Measurements from ENCODE around the gene TOR3A. TPM values are rescaled to one million over a fixed set of nuclear protein-coding genes. Genes with fewer than 3 reads are reported as not detected.

The TOR3A gene
- total RNA-seq, 1 experiment from 2014 or later = 70.8 TPM

GRCh38 chr1:179082333-179082998 is 596 bp downstream of the TOR3A start:
- intact Hi-C loops (cut with micrococcal nuclease) = loop anchor here (5.0 kb wide), 1 partner anchor 285 kb away; the partner anchor contains the start of gene AXDND1
- Histone ChIP-seq H3K27ac (ENCODE audit: low read length) (peak overlapping the region; percentile 41), H3K4me1 (ENCODE audit: insufficient read depth, low read length) (peaks cover 18% of the 10 kb centered on the region), H3K79me2 (ENCODE audit: low read length) (peaks cover 46% of the 10 kb centered on the region), H3F3A (ENCODE audit: low read length, unreplicated experiment) (no peaks in the 10 kb centered on the region), H3K36me3 (ENCODE audit: low read depth, low read length) (no peaks in the 10 kb centered on the region), H3K9me2 (replicated peaks; ENCODE audit: low read length) (no peaks in the 10 kb centered on the region), H4K20me1 (ENCODE audit: low read length) (no peaks in the 10 kb centered on the region), H3K4me2 (ENCODE audit: low read length) (peak overlapping the region; percentile 95), H2AFZ (ENCODE audit: low read length) (peak overlapping the region; percentile 54), H3K9me3 (ENCODE audit: low read length) (no peaks in the 10 kb centered on the region), H3K27me3 (ENCODE audit: low read length) (no peaks in the 10 kb centered on the region), H3K9ac (ENCODE audit: low read length) (peak overlapping the region; percentile 88), H3K4me3 (ENCODE audit: low read length) (peak overlapping the region; percentile 84)
- ATAC-seq = peak; percentile 29
- no peak for TF ChIP-seq EZH2phosphoT487 (IDR thresholded peaks at IDR 0.05; ENCODE audit: borderline replicate concordance, low read length)
- TF ChIP-seq EZH2 (IDR thresholded peaks at IDR 0.05; ENCODE audit: low read length, unreplicated experiment) = no peak
- TF ChIP-seq CTCF (conservative IDR thresholded peaks at IDR 0.05; ENCODE audit: low read depth, low read length) = no peak
- BruUV-seq (replicated peaks) = no TSS peak
- ChIA-PET POLR2A (ENCODE audit: unreplicated experiment) (interaction anchor here (0.6 kb wide), 1 partner anchor 116 kb away, joined by 5 read pairs; no protein-coding TSS in a partner anchor), CTCF (interaction anchor here (0.6 kb wide), 1 partner anchor 550 kb away, joined by 3 read pairs; no protein-coding TSS in a partner anchor)
- peak; percentile 7 for DNase-seq

GRCh38 chr1:179082999-179083335 is 1.1 kb downstream of the TOR3A start:
- peak overlapping the region; percentile 84 for H3K4me3 ChIP-seq (ENCODE audit: low read length)
- no peaks in the 10 kb centered on the region for H3K27me3 ChIP-seq (ENCODE audit: low read length)
- ChIA-PET POLR2A (ENCODE audit: unreplicated experiment) (interaction anchor here (0.6 kb wide), 1 partner anchor 115 kb away, joined by 5 read pairs; no protein-coding TSS in a partner anchor), CTCF (interaction anchor here (0.6 kb wide), 1 partner anchor 550 kb away, joined by 3 read pairs; no protein-coding TSS in a partner anchor)
- H3K36me3 ChIP-seq (ENCODE audit: low read depth, low read length) = no peaks in the 10 kb centered on the region
- peaks cover 46% of the 10 kb centered on the region for H3K79me2 ChIP-seq (ENCODE audit: low read length)
- peak overlapping the region; percentile 41; the same call in 1 of the 2 replicates for H3K27ac ChIP-seq (ENCODE audit: low read length)
- H2AFZ ChIP-seq (ENCODE audit: low read length) = peak overlapping the region; percentile 54
- peak; percentile 31 for DNase-seq
- H3K9ac ChIP-seq (ENCODE audit: low read length) = peak overlapping the region; percentile 88
- ATAC-seq = no peak
- intact Hi-C loops (cut with micrococcal nuclease) = loop anchor here (5.0 kb wide), 1 partner anchor 284 kb away; the partner anchor contains the start of gene AXDND1
- peak overlapping the region; percentile 95 for H3K4me2 ChIP-seq (ENCODE audit: low read length)
- H3K9me3 ChIP-seq (ENCODE audit: low read length) = no peaks in the 10 kb centered on the region
- BruUV-seq (replicated peaks) = TSS peak; percentile 39
- TF ChIP-seq CTCF (conservative IDR thresholded peaks at IDR 0.05; ENCODE audit: low read depth, low read length) (no peak), EZH2phosphoT487 (IDR thresholded peaks at IDR 0.05; ENCODE audit: borderline replicate concordance, low read length) (no peak), EZH2 (IDR thresholded peaks at IDR 0.05; ENCODE audit: low read length, unreplicated experiment) (no peak)
- peaks cover 13% of the 10 kb centered on the region for H3K4me1 ChIP-seq (ENCODE audit: insufficient read depth, low read length)
- no peaks in the 10 kb centered on the region for H3K9me2 ChIP-seq (replicated peaks; ENCODE audit: low read length)
- no peaks in the 10 kb centered on the region for H4K20me1 ChIP-seq (ENCODE audit: low read length)
- no peaks in the 10 kb centered on the region for H3F3A ChIP-seq (ENCODE audit: low read length, unreplicated experiment)

GRCh38 chr1:179083533-179083932 is 1.7 kb downstream of the TOR3A start:
- DNase-seq = no peak
- Histone ChIP-seq H3K4me1 (ENCODE audit: insufficient read depth, low read length) (peaks cover 10% of the 10 kb centered on the region), H3K9me3 (ENCODE audit: low read length) (no peaks in the 10 kb centered on the region), H3K36me3 (ENCODE audit: low read depth, low read length) (no peaks in the 10 kb centered on the region), H2AFZ (ENCODE audit: low read length) (no peak overlapping the region), H3K27me3 (ENCODE audit: low read length) (no peaks in the 10 kb centered on the region), H3K9me2 (replicated peaks; ENCODE audit: low read length) (no peaks in the 10 kb centered on the region), H4K20me1 (ENCODE audit: low read length) (no peaks in the 10 kb centered on the region), H3K4me2 (ENCODE audit: low read length) (peak overlapping the region; percentile 95), H3F3A (ENCODE audit: low read length, unreplicated experiment) (no peaks in the 10 kb centered on the region), H3K4me3 (ENCODE audit: low read length) (peak overlapping the region; percentile 84; the same call in 1 of the 2 replicates), H3K79me2 (ENCODE audit: low read length) (peaks cover 46% of the 10 kb centered on the region), H3K27ac (ENCODE audit: low read length) (no peak overlapping the region), H3K9ac (ENCODE audit: low read length) (no peak overlapping the region)
- TF ChIP-seq EZH2phosphoT487 (IDR thresholded peaks at IDR 0.05; ENCODE audit: borderline replicate concordance, low read length) (no peak), CTCF (conservative IDR thresholded peaks at IDR 0.05; ENCODE audit: low read depth, low read length) (no peak), EZH2 (IDR thresholded peaks at IDR 0.05; ENCODE audit: low read length, unreplicated experiment) (no peak)
- BruUV-seq (replicated peaks) = no TSS peak
- ATAC-seq = no peak
- ChIA-PET POLR2A (ENCODE audit: unreplicated experiment) (no interaction called here), CTCF (no interaction called here)
- intact Hi-C loops (cut with micrococcal nuclease) = loop anchor here (5.0 kb wide), 1 partner anchor 284 kb away; the partner anchor contains the start of gene AXDND1

Measured in PC-3 (cell line).